GM19099 (cell line): ENCODE measurements around the gene ARHGAP44.

Source experiments
- POLR2A ChIP-seq: IDR thresholded peaks from 3 replicates; pipeline ENCODE4 v1.6.1; 2011; ENCODE audit warnings: low read depth; ENCODE audit not compliant: insufficient read length; ENCODE audit errors: extremely low read depth

ARHGAP44 gene

GRCh38 chr17:12808723-12809122, 19.4 kb downstream of the ARHGAP44 start:
- TF ChIP-seq POLR2A: no peak

DNA sequence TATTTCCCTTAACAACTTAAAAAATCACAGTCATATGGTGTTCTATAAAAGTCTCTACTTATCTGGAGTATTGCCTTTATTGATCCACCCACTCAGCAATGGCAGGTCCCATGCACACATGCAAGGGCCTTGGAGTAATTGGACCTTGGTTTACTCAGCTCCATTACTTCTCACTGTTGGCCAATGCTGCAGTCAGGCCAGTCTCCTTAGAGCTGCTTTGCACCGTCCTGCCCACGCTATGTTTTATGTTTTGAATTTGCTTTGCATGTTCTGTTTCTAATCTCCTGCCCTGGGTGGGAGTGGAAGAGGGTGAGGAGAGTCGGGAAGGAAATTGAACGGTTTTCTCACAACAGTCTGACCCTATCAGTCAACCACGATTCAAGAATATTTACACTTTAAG, 23.6 kb downstream of the ARHGAP44 start:
- TF ChIP-seq POLR2A: no peak

DNA sequence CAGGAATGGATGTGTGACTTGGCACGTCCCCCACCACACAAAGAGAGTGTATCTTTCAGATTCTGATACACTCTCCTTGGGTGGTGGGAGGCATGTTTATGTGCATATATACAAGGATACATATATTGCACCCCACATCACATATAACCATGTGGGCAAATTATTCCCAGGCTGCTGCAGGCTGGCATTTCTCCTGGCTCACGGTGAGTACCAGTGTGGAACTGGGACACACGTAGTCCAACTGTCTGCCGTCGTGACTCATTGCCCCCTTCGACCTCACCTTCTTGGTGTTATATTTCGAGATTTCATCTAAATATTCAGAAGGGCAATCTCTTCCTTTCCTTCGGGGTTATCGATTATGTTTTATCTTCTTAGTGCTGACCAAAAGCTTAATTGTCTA, 24.4 kb downstream of the ARHGAP44 start:
- TF ChIP-seq POLR2A: no peak

DNA sequence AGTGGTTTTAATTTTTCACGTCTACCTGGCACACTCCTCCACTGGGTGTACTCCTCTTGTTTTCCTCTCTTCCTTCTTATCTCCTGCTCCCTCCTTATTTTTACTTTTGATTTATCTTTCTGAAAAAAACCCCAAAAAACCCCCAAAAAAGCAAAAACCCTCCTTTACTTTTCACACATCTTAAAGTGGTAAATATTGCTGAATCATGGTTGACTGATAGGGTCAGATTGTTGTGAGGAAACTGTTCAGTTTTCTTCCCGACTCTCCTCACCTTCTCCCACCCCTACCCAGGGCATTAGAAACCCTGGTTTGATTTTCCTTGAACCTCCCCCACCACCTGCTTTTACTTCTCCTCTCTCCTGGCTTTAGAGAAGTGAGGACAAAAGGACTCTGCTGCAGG, 25.4 kb downstream of the ARHGAP44 start:
- no peak for TF ChIP-seq POLR2A

DNA sequence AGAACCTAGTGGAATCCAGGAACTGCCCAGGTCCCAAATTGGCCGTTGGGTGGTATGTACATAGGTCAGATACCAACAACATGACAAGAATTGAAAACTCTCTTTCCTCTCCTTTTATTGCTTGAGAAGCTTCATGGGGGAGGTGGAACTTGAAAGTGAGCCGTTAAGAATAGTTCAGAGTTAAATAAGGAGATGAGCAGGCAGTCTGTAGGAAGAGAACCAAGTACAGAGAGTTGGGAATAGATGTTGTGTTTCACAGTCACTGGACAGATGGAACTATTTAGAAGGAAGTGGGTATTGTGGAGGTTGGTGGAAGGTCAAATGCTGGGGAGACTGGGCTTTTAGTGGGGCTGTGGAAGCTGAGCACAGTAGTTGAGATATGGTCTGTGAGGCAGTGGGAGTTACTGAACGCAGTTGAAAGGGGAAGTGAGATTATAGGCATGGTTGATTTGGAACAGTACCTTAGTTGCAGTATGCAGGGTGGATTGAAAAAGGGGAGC, 26.4 kb downstream of the ARHGAP44 start:
- no peak for TF ChIP-seq POLR2A

DNA sequence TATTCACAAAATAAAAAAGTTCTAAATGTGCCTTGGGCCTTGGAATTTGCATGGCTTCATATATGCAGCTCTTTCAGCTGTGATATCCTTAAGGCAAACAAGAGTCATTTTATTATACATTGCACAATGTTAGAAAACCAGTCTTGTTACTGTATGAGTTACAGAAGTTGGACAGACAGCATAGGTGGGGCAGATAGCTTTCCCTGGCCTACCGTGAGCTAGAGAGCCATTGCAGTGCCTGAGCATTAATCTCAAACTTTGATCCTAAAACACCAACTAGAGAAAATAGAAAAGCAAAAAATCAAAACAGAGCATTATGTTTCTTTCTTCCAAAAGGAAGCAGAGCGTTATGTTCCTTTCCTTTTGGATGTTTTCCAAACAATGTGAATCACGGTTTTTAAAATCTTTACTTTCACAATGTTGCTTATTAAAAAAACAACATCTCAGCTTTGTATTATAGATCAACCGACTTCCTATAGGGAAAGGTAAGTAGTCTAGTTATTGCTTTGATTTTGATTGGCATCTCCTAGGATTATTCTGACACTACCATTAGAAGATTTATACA, 32.2 kb downstream of the ARHGAP44 start:
- no peak for TF ChIP-seq POLR2A

DNA sequence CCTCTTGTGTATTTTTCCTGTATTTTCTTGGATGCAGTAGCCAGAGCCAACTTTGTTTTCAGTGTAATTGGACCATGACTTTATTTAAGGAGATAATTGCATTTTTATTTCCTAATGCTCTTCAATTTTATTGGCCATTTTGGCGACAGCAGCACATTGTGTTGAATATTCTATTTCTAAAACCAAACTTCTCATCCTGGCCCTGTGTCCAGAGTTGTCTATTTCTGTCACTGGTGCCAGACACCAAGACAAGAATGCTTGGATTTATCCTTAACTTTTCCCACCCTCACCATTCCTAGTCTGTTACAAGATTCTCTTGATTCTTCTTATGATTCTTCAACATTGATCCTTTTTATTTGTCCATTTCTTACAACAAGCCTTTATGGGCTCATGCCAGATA, 37.1 kb downstream of the ARHGAP44 start:
- TF ChIP-seq POLR2A: no peak

GRCh38 chr17:12830777-12831247, 41.5 kb downstream of the ARHGAP44 start:
- TF ChIP-seq POLR2A: no peak

DNA sequence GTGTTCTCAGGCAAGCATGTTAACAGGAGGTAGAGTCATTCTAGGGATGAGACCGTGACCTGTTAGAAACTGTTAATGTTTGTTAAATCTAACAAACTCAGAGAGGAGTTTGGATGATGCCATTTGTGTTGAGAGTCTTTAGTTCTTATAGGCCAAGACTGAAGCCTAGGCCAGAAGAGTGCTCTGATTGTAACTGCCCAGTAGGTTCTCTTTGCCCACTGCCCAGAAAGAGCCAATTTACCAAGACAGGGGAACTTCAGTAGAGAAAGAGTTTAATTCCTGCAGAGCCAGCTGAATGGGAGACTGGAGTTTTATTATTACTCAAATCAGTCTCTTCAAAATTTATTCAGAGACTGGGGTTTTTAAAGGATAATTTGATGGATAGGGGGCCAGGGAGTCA, 42.5 kb downstream of the ARHGAP44 start:
- TF ChIP-seq POLR2A: no peak

- TF ChIP-seq POLR2A: no peak
Observed at GRCh38 chr17:12839042-12839441, 49.7 kb downstream of the ARHGAP44 start.

GRCh38 chr17:12842936-12843335, 53.6 kb downstream of the ARHGAP44 start:
- TF ChIP-seq POLR2A: no peak

- TF ChIP-seq POLR2A: no peak
Observed at GRCh38 chr17:12850996-12851395, 61.7 kb downstream of the ARHGAP44 start.

- no peak for TF ChIP-seq POLR2A
Observed at GRCh38 chr17:12851901-12852435, 62.7 kb downstream of the ARHGAP44 start.

DNA sequence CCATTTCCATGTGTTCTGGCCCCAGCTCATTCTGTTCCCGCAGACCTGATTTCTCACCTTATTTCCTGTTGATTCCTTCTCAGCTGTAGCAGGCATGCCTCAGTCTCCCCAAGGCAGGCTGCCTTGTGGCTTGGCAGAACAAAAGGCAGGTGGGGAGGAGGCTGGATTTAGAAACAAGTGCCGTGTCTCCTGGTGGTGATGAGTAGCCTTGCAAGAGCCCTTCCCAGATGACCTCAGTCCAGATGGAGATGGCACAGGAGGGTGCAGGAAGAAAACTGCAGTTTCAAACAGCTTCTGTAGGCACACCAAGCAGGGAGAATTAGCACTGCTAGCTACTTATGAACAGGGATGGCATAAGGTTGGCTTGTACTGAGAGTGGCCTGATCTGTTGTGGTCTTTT, 64.6 kb downstream of the ARHGAP44 start:
- no peak for TF ChIP-seq POLR2A

DNA sequence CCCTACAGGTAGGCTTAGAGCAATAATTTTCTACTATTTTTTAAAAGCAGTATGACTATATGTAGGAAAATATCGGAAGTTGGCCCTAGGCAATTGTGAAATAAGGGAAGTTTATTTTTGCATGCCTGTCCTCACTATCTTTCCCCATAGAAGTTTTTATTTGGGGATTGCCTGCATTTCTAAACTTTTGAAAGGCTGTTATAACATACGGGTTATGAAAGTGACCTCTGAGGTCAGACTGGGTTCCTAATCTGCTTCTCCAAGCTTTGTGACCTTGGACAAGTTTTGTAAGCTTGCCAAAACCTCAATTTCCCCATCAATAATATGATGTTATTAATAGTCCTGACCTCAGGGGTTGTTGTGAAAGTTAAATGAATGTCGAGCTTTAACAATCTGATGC, 67.1 kb downstream of the ARHGAP44 start:
- no peak for TF ChIP-seq POLR2A

DNA sequence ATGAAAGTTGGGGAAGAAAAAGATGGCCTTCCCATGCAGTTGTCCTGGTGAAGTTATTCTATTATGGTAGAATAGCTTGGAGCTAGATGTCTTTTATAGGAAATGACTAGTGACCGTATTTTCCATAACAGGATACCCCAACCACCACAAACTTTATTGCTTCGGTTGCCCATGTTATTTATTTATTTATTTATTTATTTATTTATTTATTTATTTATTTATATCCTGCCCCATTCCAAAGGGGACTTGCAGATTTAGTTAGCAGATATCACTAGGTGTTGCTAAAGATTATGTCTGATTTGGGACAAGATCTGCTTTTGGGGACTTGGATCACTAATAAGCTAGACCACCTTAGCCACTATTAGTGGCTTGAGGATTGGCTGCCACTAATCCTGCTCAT, 68.3 kb downstream of the ARHGAP44 start:
- no peak for TF ChIP-seq POLR2A

- TF ChIP-seq POLR2A: no peak
Observed at GRCh38 chr17:12859520-12859919, 70.2 kb downstream of the ARHGAP44 start.

GRCh38 chr17:12865769-12866168, 76.5 kb downstream of the ARHGAP44 start:
- no peak for TF ChIP-seq POLR2A

DNA sequence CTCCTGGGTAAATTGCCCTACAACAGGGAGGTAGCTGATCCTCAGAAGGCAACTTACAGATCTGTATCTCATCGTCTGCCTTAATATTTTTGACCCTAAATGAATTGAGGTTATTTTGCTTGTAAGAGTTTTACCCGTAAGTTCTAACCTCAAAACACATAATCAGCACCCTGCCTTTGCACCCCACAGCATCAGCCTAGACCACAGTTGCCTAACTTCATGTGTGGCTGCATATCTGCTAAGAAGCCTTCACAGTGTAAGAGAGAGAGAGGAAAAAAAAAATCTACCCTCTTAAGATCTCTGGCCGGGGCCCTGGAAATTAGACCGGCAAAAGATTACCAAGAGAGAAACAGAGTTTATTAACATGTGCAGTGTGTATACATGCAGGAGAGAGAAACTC, 76.9 kb downstream of the ARHGAP44 start:
- no peak for TF ChIP-seq POLR2A
